ENCODE results near the gene IQSEC1.

DNA sequence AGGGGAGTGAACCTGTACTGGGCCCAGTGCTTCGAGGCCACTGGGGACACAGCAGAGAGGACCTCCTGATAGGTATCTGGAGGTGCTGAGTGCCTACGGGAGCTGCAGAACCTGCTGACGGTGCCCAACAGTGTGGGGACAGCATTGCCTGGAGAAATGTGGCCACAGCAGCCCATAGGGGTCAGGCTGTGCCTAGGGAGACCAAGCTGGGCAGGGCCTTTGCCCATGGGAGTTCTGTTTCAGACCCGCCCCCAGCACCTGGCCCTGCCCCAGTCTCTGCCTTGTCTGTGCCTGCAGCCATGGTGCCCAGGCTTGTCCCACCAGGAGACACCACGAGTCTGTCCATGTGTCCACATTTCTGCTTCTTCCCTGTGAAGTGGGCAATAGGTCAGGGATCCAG lies 216.6 kb downstream of the IQSEC1 start:
- TF ChIP-seq POLR2A (IDR thresholded peaks at IDR 0.05; ENCODE audit: low read depth, low read length) (no peak), TAF1 (IDR thresholded peaks at IDR 0.05; ENCODE audit: low read depth, low read length) (no peak), POLR2AphosphoS5 (IDR thresholded peaks at IDR 0.05; ENCODE audit: low read depth, low read length) (no peak), PAX5 (IDR thresholded peaks at IDR 0.05; ENCODE audit: insufficient read depth, low read length, severe bottlenecking) (no peak), SPI1 (IDR thresholded peaks at IDR 0.05; ENCODE audit: low read depth, low read length) (no peak)
